Measurements from ENCODE around the gene QSOX2.

The QSOX2 gene

GRCh38 chr9:136218271-136218670 lies 27.3 kb downstream of the QSOX2 start:
- no peak for DNase-seq

GRCh38 chr9:136216541-136217244 lies 28.9 kb downstream of the QSOX2 start:
- no peak for DNase-seq

DNA sequence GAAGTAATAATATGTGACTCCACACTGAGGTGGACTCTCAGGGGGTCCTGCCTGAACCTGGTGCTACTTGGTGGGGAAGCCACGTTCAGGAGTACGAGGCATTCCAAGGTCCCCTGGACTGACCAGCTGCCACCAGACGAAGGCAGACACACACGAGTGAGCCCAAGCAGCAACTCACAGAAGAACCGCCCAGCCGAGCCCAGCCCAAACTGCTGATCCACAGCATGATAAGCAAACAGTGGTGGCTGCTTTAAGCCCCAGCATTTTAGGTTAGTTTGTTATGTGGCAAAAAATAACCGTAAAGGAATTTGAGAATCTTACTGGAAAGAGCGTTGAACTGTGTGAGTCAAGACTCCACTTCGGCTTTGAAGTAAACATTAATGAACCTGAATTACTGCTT lies 31.9 kb downstream of the QSOX2 start:
- DNase-seq, result no peak

DNA sequence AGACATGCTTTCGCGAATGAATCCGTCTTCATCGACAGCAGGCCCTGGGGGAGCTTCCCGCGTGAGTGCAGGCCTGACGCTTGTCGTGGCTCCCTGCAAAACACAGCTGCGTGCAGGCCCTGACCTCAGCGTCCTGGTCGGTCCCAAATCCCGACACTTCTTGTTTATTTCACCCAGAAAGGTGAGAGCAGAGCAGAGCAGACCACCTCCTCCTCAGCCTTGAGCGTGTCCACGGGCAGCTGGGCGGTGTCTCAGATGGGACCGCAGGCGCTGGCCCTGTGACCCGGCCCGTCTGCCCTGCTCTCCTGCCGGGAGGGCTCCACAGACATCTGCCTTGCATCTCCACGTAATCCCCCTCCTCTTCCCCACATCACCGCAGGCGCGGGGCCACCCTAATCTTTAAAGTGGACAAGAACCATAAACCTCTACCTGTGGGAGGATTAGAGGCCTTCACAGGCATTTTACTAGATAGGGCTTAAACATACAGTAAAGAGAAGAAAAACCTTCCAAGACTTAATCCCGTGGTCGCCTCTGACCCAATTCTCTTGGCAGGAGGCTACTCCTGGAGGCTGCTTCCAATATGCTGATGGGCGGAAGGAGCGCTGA lies 33.2 kb downstream of the QSOX2 start:
- no peak for DNase-seq

DNA sequence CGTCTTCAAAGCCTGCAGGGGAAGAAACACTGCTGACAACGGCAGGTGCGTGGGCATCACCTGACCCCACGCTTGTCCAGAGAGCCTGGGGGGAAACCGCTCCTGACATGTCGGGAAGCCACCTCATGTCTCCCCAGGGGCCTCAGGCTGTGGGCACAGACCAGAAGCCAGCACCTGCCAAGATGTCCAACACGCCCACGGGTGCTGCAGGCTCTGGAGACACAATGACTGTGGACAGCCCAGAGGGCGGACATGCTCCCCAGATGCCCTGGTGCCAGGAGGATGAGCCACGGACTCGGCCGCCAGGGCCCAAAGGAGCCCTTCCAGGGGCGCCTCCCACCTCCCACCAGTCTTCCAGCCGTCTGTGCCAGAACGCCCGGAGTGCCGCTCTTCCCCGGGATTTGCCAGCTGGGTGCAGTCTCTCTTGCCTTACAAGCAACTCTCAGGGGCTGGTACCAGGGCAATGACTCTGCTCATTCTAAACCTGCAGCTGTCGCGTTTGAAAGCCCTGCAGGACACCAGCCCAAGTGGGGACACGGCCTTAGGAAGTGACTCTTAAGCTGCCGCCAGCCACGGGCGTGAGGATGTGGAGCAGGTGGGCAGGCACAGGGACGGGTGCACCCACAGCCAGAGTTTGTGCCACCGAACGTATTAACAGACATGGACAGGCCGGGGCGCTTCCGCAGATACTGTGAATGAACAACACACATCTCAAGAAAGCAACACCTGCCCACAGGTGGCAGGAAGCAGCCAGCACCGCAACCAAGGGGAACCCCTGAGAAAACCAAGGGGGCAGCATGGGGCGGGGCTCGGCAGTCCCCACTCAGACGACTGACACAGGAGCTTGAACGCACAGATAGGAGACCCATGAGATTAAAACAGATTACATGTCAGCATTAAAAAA lies 33.9 kb downstream of the QSOX2 start:
- no peak for DNase-seq

DNA sequence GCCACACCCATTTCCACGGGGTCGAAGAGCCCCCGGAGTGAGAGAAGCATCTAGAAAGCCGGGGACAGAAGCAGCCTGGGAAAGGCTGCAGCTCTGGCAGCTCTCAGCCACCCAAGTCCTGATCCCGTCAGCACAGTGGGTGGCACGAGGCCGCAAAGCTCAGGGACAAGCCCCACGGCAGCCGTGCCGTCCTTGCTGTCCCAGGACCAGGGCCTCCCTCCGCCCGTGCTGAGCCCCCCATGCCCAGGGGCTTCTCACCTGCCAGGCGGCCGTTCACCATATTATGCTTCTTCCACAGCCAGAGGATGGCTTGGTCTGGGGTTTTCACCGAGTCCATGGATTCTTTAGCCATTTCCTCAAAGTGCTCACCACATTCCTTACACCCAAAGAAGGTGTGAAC lies 34.6 kb downstream of the QSOX2 start:
- DNase-seq, result no peak

DNA sequence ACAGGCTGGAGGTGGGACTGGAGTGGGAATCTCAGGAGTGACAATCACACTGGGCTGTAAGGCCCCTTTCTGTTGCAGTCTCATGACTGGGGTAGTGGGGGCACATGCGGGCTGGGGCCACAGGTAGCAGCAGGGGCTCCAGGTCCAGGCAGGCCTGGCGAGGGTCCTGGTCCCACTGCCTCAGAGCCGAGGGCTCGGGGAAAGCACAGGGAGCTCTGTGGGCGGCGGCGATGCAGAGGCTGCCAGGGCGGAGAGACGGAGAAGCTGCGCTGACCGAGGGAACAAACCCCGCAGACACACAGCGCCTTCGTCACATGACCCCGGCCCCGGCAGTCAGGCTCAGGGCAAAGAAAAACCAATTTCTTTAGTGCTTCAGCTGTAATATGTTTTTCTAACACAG lies 35.3 kb downstream of the QSOX2 start:
- no peak for DNase-seq

DNA sequence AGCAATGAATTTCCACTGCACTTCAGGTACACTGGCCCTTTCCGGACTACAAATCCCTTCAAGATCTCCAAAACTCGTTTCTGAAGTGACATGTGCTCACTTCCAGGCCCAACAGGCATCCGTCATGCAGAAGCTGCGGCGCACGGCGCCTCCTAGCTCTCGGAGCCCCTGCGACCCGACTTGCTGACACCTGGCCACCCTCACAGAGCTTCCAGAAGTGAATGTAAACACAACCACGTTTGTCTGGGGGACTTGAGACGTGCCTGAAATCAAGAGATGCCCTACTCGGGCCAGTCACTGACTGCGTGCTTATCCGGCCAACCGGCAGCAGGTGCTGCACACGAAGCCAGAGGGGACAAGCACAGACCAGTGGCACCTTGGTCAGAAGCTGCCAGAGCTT lies 35.8 kb downstream of the QSOX2 start:
- DNase-seq, result no peak

DNA sequence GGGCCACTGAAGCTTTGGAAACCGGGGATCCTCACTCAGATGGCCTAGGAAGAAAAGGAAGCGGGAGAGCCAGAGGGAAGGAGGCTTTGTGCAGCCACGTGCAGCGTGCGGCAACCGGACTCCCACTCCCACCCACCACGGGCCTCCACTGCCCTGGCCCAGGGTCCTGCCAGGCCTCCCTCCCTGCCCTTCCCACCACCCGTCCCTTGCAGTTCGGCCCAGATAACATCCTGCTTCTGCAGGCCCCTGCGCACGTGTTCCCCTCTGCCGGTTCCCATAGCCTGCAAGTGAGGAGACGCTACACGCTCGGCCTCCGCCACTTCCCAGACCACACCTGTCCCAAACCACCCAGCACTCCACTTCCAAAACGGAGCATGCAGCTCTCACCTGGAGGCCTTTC lies 36.4 kb downstream of the QSOX2 start:
- DNase-seq, result no peak

DNA sequence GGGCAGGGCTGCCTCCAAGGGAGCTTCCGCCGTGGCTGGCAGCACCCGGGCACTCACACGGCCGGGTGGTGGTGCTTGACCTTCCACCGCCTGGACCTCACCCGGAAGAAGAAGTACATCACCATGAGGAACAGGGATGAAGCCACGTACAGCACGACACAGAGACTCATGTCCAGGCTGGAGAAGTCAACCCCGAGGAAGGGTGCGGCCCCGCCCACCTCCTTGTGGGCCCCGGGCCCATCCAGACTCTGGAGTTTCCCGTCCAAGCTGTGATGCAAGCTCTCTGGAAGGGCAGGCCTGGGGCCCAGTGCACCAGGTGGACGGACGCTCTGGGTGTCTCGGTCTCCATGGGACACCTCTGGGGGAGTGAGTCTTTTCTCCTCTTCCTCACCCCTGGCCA lies 36.9 kb downstream of the QSOX2 start:
- DNase-seq, result no peak

- no peak for DNase-seq
Observed at GRCh38 chr9:136207616-136208015, 38.0 kb downstream of the QSOX2 start.

- no peak for DNase-seq
Observed at GRCh38 chr9:136206602-136207275, 38.9 kb downstream of the QSOX2 start.

DNA sequence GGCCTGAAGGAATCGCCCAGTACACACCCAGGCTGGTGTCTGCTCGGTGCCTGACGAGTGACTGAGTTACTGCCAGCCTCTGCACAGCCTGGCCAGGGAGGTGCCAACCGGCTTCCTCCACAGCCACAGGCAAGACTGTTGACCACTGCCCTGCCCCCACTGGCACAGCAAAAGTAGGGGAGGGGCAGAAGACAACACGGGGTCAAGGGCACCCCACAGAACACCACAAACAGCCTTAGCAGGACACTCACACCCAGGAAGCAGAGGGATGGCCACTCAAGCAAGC lies 40.0 kb downstream of the QSOX2 start:
- DNase-seq, result no peak

DNA sequence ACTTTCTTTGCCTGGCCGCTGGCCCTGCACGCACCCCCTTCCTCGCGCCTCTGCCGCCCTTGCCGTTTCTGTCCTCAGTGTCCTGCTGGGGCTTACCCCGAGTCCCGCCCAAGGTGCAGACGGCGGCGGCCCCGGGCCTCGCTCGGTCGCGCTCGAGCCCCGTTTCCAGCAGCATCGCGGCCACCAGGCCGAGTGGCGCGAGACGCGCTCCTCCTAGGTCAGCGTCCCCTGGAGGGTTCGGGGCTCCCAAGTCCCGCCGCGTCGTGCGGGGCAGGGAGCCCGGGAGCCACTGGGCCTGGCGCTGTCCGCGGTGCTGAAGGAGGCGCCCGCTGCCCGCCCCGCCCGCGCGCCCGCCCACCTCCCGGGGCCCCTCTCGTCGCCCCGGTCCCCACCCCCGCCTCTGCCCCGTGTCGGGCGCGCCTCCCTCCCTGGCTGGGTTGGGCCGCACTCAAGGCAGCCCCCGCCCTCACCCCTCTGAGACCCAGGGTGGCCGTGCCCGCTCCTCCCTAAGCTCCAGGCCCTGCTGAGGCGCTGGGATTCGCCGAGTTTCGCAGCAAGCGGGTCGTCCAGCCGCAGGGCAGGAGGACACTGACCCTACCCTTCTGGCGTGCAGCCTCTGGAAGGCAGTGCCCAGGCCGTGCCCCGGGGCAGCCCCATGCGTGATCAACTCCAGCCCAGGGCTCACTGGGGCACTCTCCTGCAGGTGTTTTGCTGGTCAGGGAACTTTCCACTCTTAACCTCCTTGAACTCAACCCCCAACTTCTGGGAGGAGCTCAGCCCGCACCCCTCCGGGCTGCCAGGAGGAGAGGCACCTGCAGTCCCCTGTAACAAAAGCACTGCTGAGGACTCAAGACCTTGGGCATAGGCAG lies 40.5 kb downstream of the QSOX2 start, which contains the start of gene LHX3:
Gene LHX3, minus strand, starts transcription at position 291 of the 869 bp plus-strand sequence. Its CDS starts 116 bp downstream, at position 175.
- DNase-seq, result no peak

- DNase-seq, result no peak
Observed at GRCh38 chr9:136204145-136204805, 41.3 kb downstream of the QSOX2 start.

DNA sequence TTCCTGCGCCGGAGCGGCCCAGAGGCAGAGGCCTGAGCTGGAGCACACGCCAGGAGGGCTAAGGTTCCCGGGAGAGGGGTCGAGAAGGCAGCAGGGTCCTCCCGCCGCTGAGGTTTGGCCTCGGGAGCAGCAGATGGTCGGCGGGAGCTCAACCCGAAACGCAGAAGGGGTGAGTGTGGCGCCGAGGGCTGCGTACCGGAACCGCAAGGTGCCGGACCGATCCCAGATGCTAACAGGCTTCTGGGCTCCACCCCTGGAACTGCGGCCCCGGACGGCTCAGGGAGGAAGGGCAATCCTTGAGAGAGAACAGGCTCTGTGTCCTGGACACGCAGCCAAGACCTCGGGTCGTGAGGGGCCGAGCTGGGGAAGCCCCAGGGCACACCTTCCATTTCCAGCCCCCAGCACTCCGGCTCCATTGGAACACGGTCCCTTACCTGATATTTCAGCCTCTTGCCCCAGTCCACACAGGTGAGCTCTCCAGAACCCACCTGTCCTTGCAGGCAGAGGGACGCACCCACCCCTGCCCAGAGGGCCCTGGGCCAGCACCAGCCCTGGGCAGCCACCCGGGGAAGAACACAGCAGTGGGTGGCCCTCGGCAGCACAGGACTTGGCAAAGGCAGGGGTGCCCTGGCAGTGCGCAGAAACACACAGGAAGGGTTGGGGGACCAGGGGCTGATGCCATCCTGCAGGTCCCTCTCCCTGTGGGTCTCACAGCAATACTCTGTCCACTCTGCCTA lies 42.0 kb downstream of the QSOX2 start:
- no peak for DNase-seq

DNA sequence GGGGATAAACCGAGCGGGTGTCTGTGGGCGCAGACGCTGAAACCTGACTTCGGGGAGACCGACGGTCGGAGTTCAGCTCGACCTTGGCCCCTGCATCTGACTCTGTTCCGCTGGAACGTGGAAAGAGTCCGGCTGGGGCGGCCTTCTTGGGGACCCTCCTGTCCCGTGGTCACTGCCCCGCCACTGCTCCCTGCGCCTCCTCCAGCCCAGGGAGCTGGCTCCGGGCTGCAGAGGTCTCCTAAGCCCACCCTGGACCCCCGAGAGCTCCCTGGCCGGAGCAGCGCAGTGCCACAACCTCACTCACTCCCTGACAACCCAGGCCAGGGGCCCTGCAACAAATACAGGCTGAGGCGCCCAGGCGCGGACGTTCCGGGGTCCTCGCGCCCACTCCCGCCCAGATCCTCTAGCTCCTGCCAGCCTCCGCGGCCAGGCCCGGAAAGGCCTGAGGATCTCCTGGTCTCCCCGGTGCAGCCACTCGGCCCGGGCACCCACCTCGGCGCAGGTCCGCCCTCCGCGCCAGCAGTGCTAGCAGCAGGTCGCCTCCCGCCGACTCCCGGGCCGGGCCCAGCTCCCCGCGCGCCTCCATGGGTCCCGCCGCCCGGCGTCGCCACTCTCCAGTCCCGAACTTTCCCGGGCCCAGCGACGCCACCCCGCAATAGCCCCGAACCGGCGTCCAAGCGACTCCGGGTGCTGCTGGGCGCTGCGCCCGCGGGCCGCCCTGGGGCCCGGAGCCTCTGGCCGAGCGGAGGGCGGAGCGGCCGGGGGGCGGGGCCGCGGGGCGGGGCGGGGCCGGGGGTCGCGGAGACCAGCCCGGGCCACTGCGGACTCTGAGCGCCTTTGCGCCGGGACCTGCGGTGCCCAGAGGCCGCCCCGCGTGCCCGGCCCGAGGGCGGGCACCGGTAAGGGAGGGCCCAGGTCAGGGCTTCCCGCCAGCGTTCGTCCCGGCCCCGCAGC lies 42.9 kb downstream of the QSOX2 start:
- DNase-seq, result no peak

DNA sequence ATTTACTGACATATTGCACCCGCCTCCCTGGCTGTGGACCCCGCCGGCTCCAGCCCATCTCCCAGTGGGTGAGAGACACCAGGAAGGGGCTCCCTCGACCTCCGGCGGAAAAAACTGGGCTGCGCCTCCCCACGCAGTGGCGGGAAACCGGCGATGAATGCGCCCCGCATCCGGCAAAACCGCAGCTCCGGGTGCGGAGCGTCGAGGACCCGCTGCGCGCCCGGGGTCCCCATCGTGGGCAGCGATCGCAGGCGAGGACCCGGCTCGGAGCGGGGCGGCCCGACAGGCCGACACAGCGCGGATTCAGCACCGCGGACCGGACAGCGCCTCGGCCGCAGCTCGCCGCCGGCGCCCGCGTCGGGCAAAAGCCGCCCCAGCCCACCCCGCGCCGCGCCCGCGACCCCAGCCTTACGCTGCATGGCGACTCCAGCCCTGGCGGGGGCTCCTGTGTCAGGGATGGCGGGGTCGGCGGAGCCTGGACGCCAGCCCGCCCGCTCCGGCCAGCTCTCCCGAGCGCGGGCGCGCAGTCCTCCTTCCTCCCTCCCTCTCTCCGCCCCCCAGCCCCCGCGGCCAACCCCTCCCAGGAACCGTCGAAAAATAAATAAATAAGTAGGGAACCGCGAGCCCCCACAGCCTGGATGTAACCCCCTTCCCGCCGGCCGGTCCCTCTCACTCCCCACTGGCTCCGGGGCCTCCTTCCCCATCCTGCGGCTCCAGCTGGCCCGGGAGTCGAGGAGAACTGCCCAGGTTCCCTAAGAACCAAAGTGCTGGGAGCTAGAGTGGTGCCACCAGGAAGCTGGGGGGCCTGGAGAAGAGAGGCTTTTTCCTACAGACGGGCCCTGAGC lies 43.8 kb downstream of the QSOX2 start:
- no peak for DNase-seq

GRCh38 chr9:136201174-136201573 lies 44.4 kb downstream of the QSOX2 start:
- no peak for DNase-seq

Measured in activated CD4-positive, alpha-beta T cell treated with anti-CD3 and anti-CD28 coated beads for 1 hour (primary cell).